Subcutaneous abdominal adipose tissue (tissue), 5 donors: ENCODE data around the gene RASD1.
"Not testable (repeated sequence)": the region's sequence is repeated elsewhere in the genome, so short reads cannot be mapped to it uniquely, and the experiment has no call there.

ENCODE experiments used
- H3K27ac ChIP-seq: one replicate; pipeline ENCODE4 v1.7.0; 2013; ENCODE audit warnings: low read depth, mild to moderate bottlenecking, inconsistent platforms, low read length, moderate library complexity
- H3K27me3 ChIP-seq, 5 donors: one replicate each; pipeline ENCODE4 v1.7.0; 2013; ENCODE audit warnings: low read length in 5 of 5, inconsistent platforms in 1 of 5; ENCODE audit not compliant: control insufficient read depth in 5 of 5, insufficient read depth in 4 of 5
- H3K36me3 ChIP-seq, 5 donors: one replicate each; pipeline ENCODE4 v1.7.0; 2013; ENCODE audit warnings: low read length in 5 of 5; ENCODE audit not compliant: control insufficient read depth in 5 of 5, insufficient read depth in 5 of 5
- H3K4me1 ChIP-seq, 5 donors: one replicate each; pipeline ENCODE4 v1.7.0; 2013; ENCODE audit warnings: low read length in 5 of 5, mild to moderate bottlenecking in 3 of 5, moderate library complexity in 1 of 5; ENCODE audit not compliant: control insufficient read depth in 5 of 5, insufficient read depth in 5 of 5
- H3K4me3 ChIP-seq, 5 donors: one replicate each; pipeline ENCODE4 v1.7.0; 2013; ENCODE audit warnings: low read length in 5 of 5, low read depth in 1 of 5
- H3K9ac ChIP-seq, 5 donors: one replicate each; pipeline ENCODE4 v1.7.0; 2013; ENCODE audit warnings: low read length in 5 of 5, mild to moderate bottlenecking in 4 of 5, moderate library complexity in 3 of 5
- H3K9me3 ChIP-seq, 5 donors: one replicate each; pipeline ENCODE4 v1.7.0; 2013; ENCODE audit warnings: low read length in 5 of 5; ENCODE audit not compliant: control insufficient read depth in 5 of 5
- donor health status: healthy.
- donor health status: healthy.
- donor health status: healthy.
- donor health status: healthy.
- donor health status: healthy.

The RASD1 gene

DNA sequence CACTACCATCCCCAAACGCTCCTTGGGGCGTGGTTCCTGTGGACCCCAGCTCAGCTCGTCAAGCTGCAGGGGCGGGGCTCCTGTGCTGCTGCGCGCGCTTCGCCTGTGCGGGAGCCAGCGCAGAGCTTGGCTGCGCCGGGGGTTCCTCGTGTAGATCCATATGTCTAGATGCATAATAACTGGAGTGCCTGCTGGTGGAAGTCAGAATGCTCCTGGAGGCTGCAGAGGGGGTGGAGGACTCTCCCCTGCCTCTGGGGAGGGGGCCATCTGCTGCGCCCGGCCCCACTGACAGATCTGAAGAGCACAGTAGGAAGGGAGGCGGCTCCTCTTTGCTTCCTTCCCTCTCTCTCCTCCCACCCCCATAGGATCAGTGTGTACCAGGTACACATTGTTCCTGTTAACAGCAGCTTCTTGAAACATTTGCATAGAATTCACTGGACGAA lies 4.6 kb downstream of the RASD1 start:
- H3K27ac ChIP-seq, result no peak overlapping the region
- peaks cover 5 to 45% (median 24%) of the 10 kb centered on the region in 5 donors for H3K4me1 ChIP-seq

DNA sequence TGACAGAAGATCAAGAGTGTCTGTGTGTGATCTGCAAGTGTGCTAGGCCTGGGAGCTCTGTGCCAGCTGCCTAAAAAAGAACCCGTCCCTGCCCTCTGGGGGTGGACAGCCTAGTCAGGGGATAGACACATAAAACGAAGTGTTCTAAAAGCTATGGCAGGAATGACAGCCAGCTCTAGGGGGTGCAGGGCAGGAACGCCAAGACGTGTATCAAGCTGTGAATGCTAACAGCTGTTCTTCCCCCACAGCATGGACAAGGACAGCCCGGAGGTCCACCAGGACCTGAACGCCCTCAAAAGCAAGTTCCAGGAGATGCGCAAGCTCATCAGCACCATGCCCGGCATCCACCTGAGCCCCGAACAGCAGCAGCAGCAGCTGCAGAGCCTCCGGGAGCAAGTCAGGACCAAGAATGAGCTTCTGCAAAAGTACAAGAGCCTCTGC lies 5.1 kb downstream of the RASD1 start:
- H3K27ac ChIP-seq, result no peak overlapping the region
- peaks cover 5 to 42% (median 24%) of the 10 kb centered on the region in 5 donors for H3K4me1 ChIP-seq
- H3K27me3 ChIP-seq, result no peaks in the 10 kb centered on the region
- no peak overlapping the region for H3K4me3 ChIP-seq
- H3K9ac ChIP-seq, result no peak overlapping the region
- H3K9me3 ChIP-seq, result no peaks in the 10 kb centered on the region
- peaks cover 4 to 42% (median 34%) of the 10 kb centered on the region in 5 donors for H3K36me3 ChIP-seq

More for the DNA sequence above, 4.6 kb downstream of the RASD1 start:
- Histone ChIP-seq H3K9me3 (no peaks in the 10 kb centered on the region), H3K27me3 (no peaks in the 10 kb centered on the region), H3K36me3 (peaks cover 4 to 40% (median 34%) of the 10 kb centered on the region in 5 donors), H3K4me3 (no peak overlapping the region), H3K9ac (no peak overlapping the region)

GRCh38 chr17:17487998-17488397 lies 8.2 kb downstream of the RASD1 start:
- no peak overlapping the region for H3K9ac ChIP-seq
- no peak overlapping the region for H3K4me3 ChIP-seq
- H3K27ac ChIP-seq, result no peak overlapping the region
- peaks cover 4 to 44% (median 31%) of the 10 kb centered on the region in 5 donors for H3K36me3 ChIP-seq
- H3K4me1 ChIP-seq, result peaks cover 3 to 18% (median 12%) of the 10 kb centered on the region in 5 donors
- no peaks in the 10 kb centered on the region for H3K9me3 ChIP-seq
- no peaks in the 10 kb centered on the region for H3K27me3 ChIP-seq

GRCh38 chr17:17486416-17486815 lies 9.8 kb downstream of the RASD1 start:
- H3K27me3 ChIP-seq, H3K9ac ChIP-seq, H3K27ac ChIP-seq, H3K9me3 ChIP-seq, H3K4me1 ChIP-seq, H3K4me3 ChIP-seq: not testable (repeated sequence)
- H3K36me3 ChIP-seq, result peaks cover 4 to 31% (median 23%) of the 10 kb centered on the region in 5 donors

- peaks cover 4 to 27% (median 18%) of the 10 kb centered on the region in 5 donors for H3K36me3 ChIP-seq
- no peak overlapping the region for H3K27ac ChIP-seq
- H3K9ac ChIP-seq, result no peak overlapping the region
- H3K27me3 ChIP-seq, result no peaks in the 10 kb centered on the region
- peaks cover 0 to 7% (median 4%) of the 10 kb centered on the region in 5 donors for H3K4me1 ChIP-seq
- no peaks in the 10 kb centered on the region for H3K9me3 ChIP-seq
- no peak overlapping the region for H3K4me3 ChIP-seq
Measured at GRCh38 chr17:17485420-17485819, 10.8 kb downstream of the RASD1 start.

DNA sequence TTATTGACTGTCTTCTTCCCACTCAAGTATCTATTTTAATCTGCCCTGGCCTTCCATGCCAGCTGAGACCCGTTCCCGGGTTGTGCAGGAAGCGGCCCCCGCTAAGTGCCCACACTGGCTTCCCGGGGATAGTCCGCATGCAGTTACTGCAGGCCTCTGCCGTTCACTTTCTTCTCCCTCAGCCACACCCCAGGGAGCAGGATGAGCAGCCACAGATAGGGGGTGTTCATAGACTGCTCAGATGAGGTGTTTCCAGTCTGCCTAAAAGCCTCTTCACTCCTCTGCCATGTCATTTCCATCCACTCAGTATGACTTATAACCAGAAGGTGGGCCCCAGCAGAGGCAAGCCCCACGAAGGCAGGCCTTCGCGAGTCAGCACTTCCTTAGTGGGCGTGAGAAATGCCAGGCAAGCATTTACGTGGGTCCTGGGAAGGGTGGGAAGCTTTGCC lies 11.7 kb downstream of the RASD1 start:
- H3K4me3 ChIP-seq, result no peak overlapping the region
- no peak overlapping the region for H3K9ac ChIP-seq
- peaks cover 0 to 12% (median 7%) of the 10 kb centered on the region in 5 donors for H3K4me1 ChIP-seq
- H3K9me3 ChIP-seq, result no peaks in the 10 kb centered on the region
- no peak overlapping the region for H3K27ac ChIP-seq
- H3K36me3 ChIP-seq, result peaks cover 4 to 28% (median 18%) of the 10 kb centered on the region in 5 donors
- no peaks in the 10 kb centered on the region for H3K27me3 ChIP-seq

- no peak overlapping the region for H3K4me3 ChIP-seq
- H3K4me1 ChIP-seq, result peaks cover 8 to 31% (median 30%) of the 10 kb centered on the region in 5 donors
Measured at GRCh38 chr17:17481860-17482259, 14.3 kb downstream of the RASD1 start.

GRCh38 chr17:17480593-17481148 lies 15.5 kb downstream of the RASD1 start:
- peaks cover 8 to 36% (median 31%) of the 10 kb centered on the region in 5 donors for H3K4me1 ChIP-seq
- H3K27ac ChIP-seq, result peak overlapping the region; percentile 0
- H3K36me3 ChIP-seq, result peaks cover 0 to 13% (median 6%) of the 10 kb centered on the region in 5 donors
- H3K27me3 ChIP-seq, result no peaks in the 10 kb centered on the region
- no peak overlapping the region for H3K4me3 ChIP-seq
- no peaks in the 10 kb centered on the region for H3K9me3 ChIP-seq
- H3K9ac ChIP-seq, result peak overlapping the region in 2 of 5 donors; percentile 43 to 56

More at GRCh38 chr17:17481860-17482259, 14.3 kb downstream of the RASD1 start:
- H3K9ac ChIP-seq, result peak overlapping the region in 1 of 5 donors; percentile 34
- H3K27ac ChIP-seq, result no peak overlapping the region
- peaks cover 0 to 13% (median 6%) of the 10 kb centered on the region in 5 donors for H3K36me3 ChIP-seq
- H3K27me3 ChIP-seq, result no peaks in the 10 kb centered on the region
- no peaks in the 10 kb centered on the region for H3K9me3 ChIP-seq

GRCh38 chr17:17479209-17479608 lies 17.0 kb downstream of the RASD1 start:
- peaks cover 0 to 9% (median 4%) of the 10 kb centered on the region in 5 donors for H3K36me3 ChIP-seq
- H3K4me1 ChIP-seq, result peaks cover 8 to 49% (median 43%) of the 10 kb centered on the region in 5 donors
- no peak overlapping the region for H3K27ac ChIP-seq
- H3K9me3 ChIP-seq, result no peaks in the 10 kb centered on the region
- no peak overlapping the region for H3K4me3 ChIP-seq
- H3K9ac ChIP-seq, result no peak overlapping the region
- no peaks in the 10 kb centered on the region for H3K27me3 ChIP-seq

DNA sequence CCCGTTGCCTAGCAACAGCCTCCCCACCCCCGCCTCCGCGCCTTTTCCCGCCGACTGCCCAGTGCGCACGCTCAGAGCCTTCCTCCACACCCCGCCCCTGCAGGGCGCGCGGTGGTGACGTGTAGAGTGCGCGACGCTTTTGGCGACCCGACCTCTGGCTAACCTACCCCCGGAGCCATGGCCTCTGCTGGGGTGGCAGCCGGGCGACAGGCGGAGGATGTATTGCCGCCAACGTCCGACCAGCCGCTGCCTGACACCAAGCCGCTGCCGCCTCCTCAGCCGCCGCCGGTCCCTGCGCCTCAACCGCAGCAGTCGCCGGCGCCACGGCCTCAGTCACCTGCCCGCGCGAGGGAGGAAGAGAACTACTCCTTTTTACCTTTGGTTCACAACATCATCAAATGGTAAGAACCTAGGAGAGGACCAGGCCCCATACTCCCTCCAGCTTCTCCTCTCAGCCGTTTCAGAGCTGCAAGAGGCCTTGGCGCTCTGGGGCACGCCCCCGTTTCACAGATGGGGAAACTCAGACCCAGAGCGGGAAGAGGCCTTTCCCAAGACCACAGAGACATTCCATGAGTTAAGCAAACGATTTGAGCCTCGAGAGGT lies 19.2 kb downstream of the RASD1 start, which contains the start of gene MED9:
MED9 (plus strand) TSS at position 136 of the 603 bp plus-strand sequence; CDS start at position 178, 42 bp downstream.
- H3K27me3 ChIP-seq, result no peaks in the 10 kb centered on the region
- peak within 1 kb of the TSS; percentile 76 to 95 (median 90) for H3K9ac ChIP-seq
- H3K27ac ChIP-seq, result peak within 1 kb of the TSS; percentile 97
- peak within 1 kb of the TSS; percentile 88 to 96 (median 93) for H3K4me3 ChIP-seq
- peaks cover 8 to 52% (median 45%) of the 10 kb centered on the region in 5 donors for H3K4me1 ChIP-seq
- H3K36me3 ChIP-seq, result peaks cover 0 to 9% (median 4%) of the 10 kb centered on the region in 5 donors
- no peaks in the 10 kb centered on the region for H3K9me3 ChIP-seq
